Stomach (tissue), 9 donors: ENCODE measurements around the gene USP54. TPM values are rescaled to one million over a fixed set of nuclear protein-coding genes. Genes with fewer than 3 reads are reported as not detected.

Experiments used
- DNase-seq, 2 donors: peaks; one replicate each; pipeline versions ENCODE4 v3.0.0 to v3.0.0-alpha.2; 2013 to 2019
- H3K27ac ChIP-seq, 5 donors: fragments of 200-600 bp in 4 of 5; sonication (generic) in 4 of 5; one replicate each; pipeline ENCODE4 v1.5.1; 2013 to 2019; ENCODE audit warnings: mild to moderate bottlenecking in 1 of 5, moderate library complexity in 1 of 5
- H3K27me3 ChIP-seq, 3 donors: fragments of 200-600 bp; sonication (generic); one replicate each; pipeline ENCODE4 v1.5.1; 2017 to 2019; ENCODE audit warnings: mixed run types in 1 of 3
- H3K36me3 ChIP-seq, 4 donors: fragments of 200-600 bp; sonication (generic); 1 replicate in 3 of 4; 2 replicates in 1 of 4; pipeline ENCODE4 v1.5.1; 2016 to 2019
- H3K4me1 ChIP-seq, 4 donors: fragments of 200-600 bp; sonication (generic); one replicate each; pipeline ENCODE4 v1.5.1; 2016 to 2019
- H3K4me3 ChIP-seq, 4 donors: fragments of 200-600 bp; sonication (generic) in 3 of 4; one replicate each; pipeline ENCODE4 v1.5.1; 2016 to 2019; ENCODE audit warnings: mild to moderate bottlenecking in 1 of 4
- H3K9me3 ChIP-seq, 4 donors: fragments of 200-600 bp; sonication (generic); one replicate each; pipeline ENCODE4 v1.5.1; 2016 to 2019
- CTCF ChIP-seq, 7 experiments: fragments of 450-650 bp in 4 of 7; fragments of 200-600 bp in 3 of 7; sonication (generic) in 3 of 7; IDR thresholded peaks; one replicate each; pipeline ENCODE4 v1.5.1; 2016 to 2019; ENCODE audit warnings: antibody characterized with exemption in 7 of 7, control low read depth in 2 of 7, mild to moderate bottlenecking in 1 of 7
- EP300 ChIP-seq: sonication (generic); formaldehyde crosslinking; IDR thresholded peaks from one replicate; pipeline ENCODE4 v1.6.1; 2017; ENCODE audit warnings: antibody characterized with exemption
- POLR2A ChIP-seq, 4 donors: fragments of 450-650 bp; IDR thresholded peaks; one replicate each; pipeline ENCODE4 v1.6.1; 2016; ENCODE audit warnings: antibody characterized with exemption in 4 of 4, control low read depth in 2 of 4, mild to moderate bottlenecking in 1 of 4, moderate library complexity in 1 of 4
- POLR2AphosphoS5 ChIP-seq, 3 donors: sonication (generic); formaldehyde crosslinking; IDR thresholded peaks; one replicate each; pipeline ENCODE4 v1.6.1; 2016; ENCODE audit warnings: antibody characterized with exemption in 3 of 3
- WGBS, 5 donors: extraction: QIAGEN DNeasy Blood & Tissue Kit in 3 of 5; methylation state at CpG; one replicate each; pipeline versions ENCODE4 v1.1.5 to v1.1.7; 2013 to 2018; 5-methylcytosine and 5-hydroxymethylcytosine counted together
- intact Hi-C: fragments of 100-400 bp; cut with DNase I; formaldehyde crosslinking; loops from one replicate; pipeline ENCODE4 v1.15.1; 2023; ENCODE audit warnings: low total_unique reads
- polyA plus RNA-seq, 3 donors: library from polyadenylated mRNA; stranded (reverse); fragments of 200-250 nt; gene quantifications; one replicate each; pipeline ENCODE4 v1.2.3, GENCODE V29; 2013
- total RNA-seq, 5 donors: library from RNA; depleted of rRNA; stranded (reverse); fragments of >200 nt; gene quantifications; one replicate each; pipeline versions ENCODE4 v1.1.0 to v1.2.3, GENCODE V29; 2014 to 2016
- donor health status: healthy with polysubstance abuse.
- donor health status: Bipolar disorder and iron deficiency.
- donor health status: healthy.

The USP54 gene
- total and polyA plus RNA-seq, 8 donors = 7.3 to 369 (median 69.4) TPM

GRCh38 chr10:73559590-73559989, 31.6 kb downstream of the USP54 start:
- H3K27ac ChIP-seq = no peak overlapping the region
- H3K4me3 ChIP-seq = no peak overlapping the region
- peak in 1 of 2 donors; percentile 30 for DNase-seq
- TF ChIP-seq EP300 (no peak), CTCF (IDR thresholded peaks at IDR 0.05) (no peak), POLR2A (IDR thresholded peaks at IDR 0.05) (no peak), POLR2AphosphoS5 (IDR thresholded peaks at IDR 0.05) (no peak)
- no peaks in the 10 kb centered on the region for H3K27me3 ChIP-seq
- intact Hi-C loops = no loop called here
- H3K9me3 ChIP-seq = no peaks in the 10 kb centered on the region
- H3K4me1 ChIP-seq = peaks cover 0 to 13% (median 6%) of the 10 kb centered on the region in 4 donors
- H3K36me3 ChIP-seq = peaks cover 0 to 33% (median 24%) of the 10 kb centered on the region in 4 donors
- 79 to 86% (median 83%) methylated on average over 5 to 6 of the region's 6 CpGs for WGBS, 5 donors

- Histone ChIP-seq H3K27me3 (no peaks in the 10 kb centered on the region), H3K9me3 (no peaks in the 10 kb centered on the region), H3K4me1 (peaks cover 10 to 37% (median 22%) of the 10 kb centered on the region in 4 donors), H3K4me3 (no peak overlapping the region), H3K27ac (no peak overlapping the region), H3K36me3 (peaks cover 0 to 32% (median 20%) of the 10 kb centered on the region in 4 donors)
- intact Hi-C loops = no loop called here
- WGBS, 5 donors = 84 to 95% (median 89%) methylated on average over 2 of the region's 2 CpGs
- no peak for TF ChIP-seq EP300
- DNase-seq = no peak
These were observed 34.3 kb downstream of the USP54 start for GRCh38 chr10:73556855-73557254.

GRCh38 chr10:73554721-73555120, 36.4 kb downstream of the USP54 start:
- Histone ChIP-seq H3K27ac (no peak overlapping the region), H3K27me3 (no peaks in the 10 kb centered on the region), H3K4me3 (no peak overlapping the region), H3K4me1 (peaks cover 10 to 34% (median 22%) of the 10 kb centered on the region in 4 donors), H3K36me3 (peaks cover 0 to 19% (median 15%) of the 10 kb centered on the region in 4 donors), H3K9me3 (no peaks in the 10 kb centered on the region)
- no peak for DNase-seq
- intact Hi-C loops = no loop called here
- TF ChIP-seq CTCF (IDR thresholded peaks at IDR 0.05) (no peak), POLR2AphosphoS5 (IDR thresholded peaks at IDR 0.05) (no peak), POLR2A (IDR thresholded peaks at IDR 0.05) (no peak), EP300 (no peak)

GRCh38 chr10:73553761-73554160, 37.4 kb downstream of the USP54 start:
- Histone ChIP-seq H3K4me1 (peaks cover 10 to 34% (median 20%) of the 10 kb centered on the region in 4 donors), H3K4me3 (no peak overlapping the region), H3K27me3 (no peaks in the 10 kb centered on the region), H3K36me3 (peaks cover 0 to 14% (median 11%) of the 10 kb centered on the region in 4 donors), H3K27ac (peak overlapping the region in 4 of 5 donors; percentile 12 to 64 (median 48)), H3K9me3 (no peaks in the 10 kb centered on the region)
- intact Hi-C loops = no loop called here
- TF ChIP-seq POLR2AphosphoS5 (IDR thresholded peaks at IDR 0.05) = no peak
- no peak for TF ChIP-seq CTCF (IDR thresholded peaks at IDR 0.05)
- TF ChIP-seq POLR2A (IDR thresholded peaks at IDR 0.05) = no peak
- no peak for TF ChIP-seq EP300
- WGBS, 5 donors = 21 to 43% (median 32%) methylated on average over 2 of the region's 2 CpGs
- no peak for DNase-seq
